ENCODE results near the gene INO80D. TPM values are rescaled to one million over a fixed set of nuclear protein-coding genes. Genes with fewer than 3 reads are reported as not detected.
A peak's percentile ranks its signal among the peaks of the same experiment; 100 is the strongest.

Gene INO80D
- total RNA-seq, 1 donor from 2014 or later = 9.7 TPM

GRCh38 chr2:205952282-205952681, 133.7 kb downstream of the INO80D start:
- no peak overlapping the region for H3K4me3 ChIP-seq (ENCODE audit: low read depth, low read length)
- TF ChIP-seq CTCF (IDR thresholded peaks at IDR 0.05; ENCODE audit: insufficient read depth, low read length, poor library complexity, severe bottlenecking) = no peak
- H3K36me3 ChIP-seq (ENCODE audit: control insufficient read depth, insufficient read depth, low read length) = no peaks in the 10 kb centered on the region
- no peaks in the 10 kb centered on the region for H3K27me3 ChIP-seq (ENCODE audit: control insufficient read depth, insufficient read depth, low read length)
- DNase-seq (ENCODE audit: low read depth) = no peak

DNA sequence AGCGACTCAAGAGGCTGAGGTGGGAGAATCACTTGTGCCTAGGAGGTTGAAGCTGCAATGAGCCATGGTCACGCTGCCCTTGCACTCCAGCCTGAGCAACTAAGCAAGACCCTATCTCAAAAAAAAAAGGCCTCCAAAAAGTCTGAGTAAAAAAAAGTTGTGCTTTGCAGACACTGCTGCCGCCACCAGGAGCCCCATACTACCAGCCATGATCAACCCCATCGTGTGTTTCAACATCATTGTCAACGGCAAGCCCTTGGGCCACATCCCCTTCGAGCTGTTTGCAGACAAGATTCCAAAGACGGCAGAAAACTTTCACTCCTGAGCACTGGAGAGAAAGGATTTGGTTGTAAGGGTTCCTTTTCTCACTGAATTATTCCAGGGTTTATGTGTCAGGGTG, 137.1 kb downstream of the INO80D start:
- no peaks in the 10 kb centered on the region for H3K27me3 ChIP-seq (ENCODE audit: control insufficient read depth, insufficient read depth, low read length)
- no peaks in the 10 kb centered on the region for H3K36me3 ChIP-seq (ENCODE audit: control insufficient read depth, insufficient read depth, low read length)
- H3K4me3 ChIP-seq (ENCODE audit: low read depth, low read length) = no peak overlapping the region
- TF ChIP-seq CTCF (IDR thresholded peaks at IDR 0.05; ENCODE audit: insufficient read depth, low read length, poor library complexity, severe bottlenecking) = no peak
- DNase-seq (ENCODE audit: low read depth) = no peak

DNA sequence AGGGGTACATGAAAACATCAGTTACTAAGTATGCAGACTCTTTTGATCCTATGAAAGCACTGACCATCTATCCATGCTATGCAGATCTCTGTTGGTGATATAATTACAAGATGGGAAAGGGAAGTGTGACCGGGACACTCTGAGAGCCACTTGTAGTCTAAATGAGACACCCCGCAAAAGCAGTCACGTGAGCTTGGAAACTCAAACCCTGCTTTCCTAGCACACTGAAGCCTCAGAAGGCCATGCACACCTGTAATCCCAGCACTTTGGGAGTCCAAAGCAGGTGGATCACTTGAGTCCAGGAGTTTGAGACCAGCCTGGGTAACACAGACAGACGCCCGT, 137.5 kb downstream of the INO80D start:
- H3K4me3 ChIP-seq (ENCODE audit: low read depth, low read length) = no peak overlapping the region
- no peak for TF ChIP-seq CTCF (IDR thresholded peaks at IDR 0.05; ENCODE audit: insufficient read depth, low read length, poor library complexity, severe bottlenecking)
- DNase-seq (ENCODE audit: low read depth) = no peak
- no peaks in the 10 kb centered on the region for H3K27me3 ChIP-seq (ENCODE audit: control insufficient read depth, insufficient read depth, low read length)
- no peaks in the 10 kb centered on the region for H3K36me3 ChIP-seq (ENCODE audit: control insufficient read depth, insufficient read depth, low read length)

DNA sequence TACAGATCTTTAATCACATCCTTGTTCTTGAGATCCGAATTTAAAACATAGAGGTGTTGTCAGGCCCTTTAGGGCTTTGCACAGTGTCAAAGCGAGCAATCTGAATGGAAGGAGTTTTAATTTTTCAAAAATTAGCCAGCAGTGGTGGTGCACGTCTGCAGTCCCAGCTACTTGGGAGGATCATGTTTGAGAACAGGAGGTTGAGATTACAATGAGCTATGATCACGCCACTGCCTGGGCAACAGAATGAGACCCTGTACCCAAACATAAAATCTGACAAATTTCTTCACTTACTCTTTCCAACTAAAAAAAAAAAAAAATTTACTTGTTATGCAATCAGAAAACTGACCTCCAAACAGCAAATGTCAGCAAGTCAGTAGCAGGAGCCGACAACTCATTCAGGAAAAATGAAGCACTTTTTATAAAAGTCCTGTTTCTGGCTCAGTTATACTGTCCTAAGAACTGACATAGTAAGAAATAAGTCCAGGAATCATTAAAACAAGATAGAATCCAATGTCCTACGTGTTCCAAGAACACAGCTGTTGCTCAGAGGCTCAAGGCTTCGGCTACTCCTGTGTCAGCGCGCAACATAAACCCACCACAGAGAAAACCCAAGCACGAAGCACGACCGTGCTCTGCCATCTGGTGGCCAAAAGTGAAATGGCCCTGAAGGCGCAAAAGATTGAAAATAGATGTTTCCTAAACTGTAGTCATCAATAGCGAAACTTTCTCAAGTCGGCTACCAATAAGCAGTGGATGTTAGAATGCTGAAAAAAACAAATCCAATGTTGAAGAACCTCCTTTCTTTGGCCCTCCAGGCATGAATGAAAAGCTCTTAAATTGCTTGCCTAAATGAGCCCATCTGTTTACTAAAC, 138.1 kb downstream of the INO80D start:
- DNase-seq (ENCODE audit: low read depth) = no peak
- H3K36me3 ChIP-seq (ENCODE audit: control insufficient read depth, insufficient read depth, low read length) = no peaks in the 10 kb centered on the region
- peak; percentile 92 for TF ChIP-seq CTCF (IDR thresholded peaks at IDR 0.05; ENCODE audit: insufficient read depth, low read length, poor library complexity, severe bottlenecking)
- H3K27me3 ChIP-seq (ENCODE audit: control insufficient read depth, insufficient read depth, low read length) = no peaks in the 10 kb centered on the region
- H3K4me3 ChIP-seq (ENCODE audit: low read depth, low read length) = no peak overlapping the region

GRCh38 chr2:205946226-205946625, 139.7 kb downstream of the INO80D start:
- Histone ChIP-seq H3K27me3 (ENCODE audit: control insufficient read depth, insufficient read depth, low read length) (no peaks in the 10 kb centered on the region), H3K4me3 (ENCODE audit: low read depth, low read length) (no peak overlapping the region), H3K36me3 (ENCODE audit: control insufficient read depth, insufficient read depth, low read length) (no peaks in the 10 kb centered on the region)
- no peak for TF ChIP-seq CTCF (IDR thresholded peaks at IDR 0.05; ENCODE audit: insufficient read depth, low read length, poor library complexity, severe bottlenecking)
- DNase-seq (ENCODE audit: low read depth) = no peak

Other genes with a start within 250 kb of the INO80D start
- gene NDUFS1, start 73.3 kb upstream of the INO80D start, total RNA-seq = 102 and 107 TPM in 2 replicates
- 654 and 772 TPM in 2 replicates for gene EEF1B2, start 73.7 kb upstream of the INO80D start, total RNA-seq
- 8.5 and 9.2 TPM in 2 replicates for gene ZDBF2, start 188.5 kb upstream of the INO80D start, total RNA-seq

All from kidney epithelial cell (primary cell).